ENCODE measurements around the gene ZNF750. TPM values are rescaled to one million over a fixed set of nuclear protein-coding genes. Genes with fewer than 3 reads are reported as not detected.

Gene ZNF750
- total RNA-seq, 1 donor from 2014 or later: 0.34 TPM

GRCh38 chr17:82793974-82794630 is 45.7 kb downstream of the ZNF750 start:
- H3K9me3 ChIP-seq (ENCODE audit: insufficient read depth, low read depth, low read length): no peaks in the 10 kb centered on the region
- Mint-ChIP-seq H3K4me3 (ENCODE audit: unreplicated experiment) (no peak overlapping the region), H3K4me1 (ENCODE audit: low read depth, unreplicated experiment) (peaks cover 8% of the 10 kb centered on the region), H3K9me3 (ENCODE audit: unreplicated experiment) (no peaks in the 10 kb centered on the region), H3K27ac (ENCODE audit: unreplicated experiment) (no peak overlapping the region), H3K36me3 (ENCODE audit: low read depth, unreplicated experiment) (peaks cover 9% of the 10 kb centered on the region), H3K27me3 (ENCODE audit: low read depth, unreplicated experiment) (no peaks in the 10 kb centered on the region)
- H3K4me3 ChIP-seq (ENCODE audit: insufficient read depth, low read depth, low read length): no peak overlapping the region
- H3K36me3 ChIP-seq (ENCODE audit: insufficient read depth, low read length): no peaks in the 10 kb centered on the region
- peaks cover 33% of the 10 kb centered on the region for H4K20me1 ChIP-seq (ENCODE audit: insufficient read depth, low read length)
- H3K4me1 ChIP-seq (ENCODE audit: insufficient read depth, low read length): peaks cover 8% of the 10 kb centered on the region
- no peak overlapping the region for H3K27ac ChIP-seq (ENCODE audit: low read depth, low read length)
- FAIRE-seq: no peak
- H2AFZ ChIP-seq (ENCODE audit: low read depth, low read length): no peak overlapping the region
- no peak for DNase-seq (ENCODE audit: low read depth)
- H3K79me2 ChIP-seq (ENCODE audit: insufficient read depth, low read length): peaks cover 48% of the 10 kb centered on the region
- TF ChIP-seq CTCF (IDR thresholded peaks at IDR 0.05; ENCODE audit: insufficient read depth, low read depth, low read length): no peak
- TF ChIP-seq EZH2 (IDR thresholded peaks at IDR 0.05; ENCODE audit: insufficient read depth, low read length): no peak
- no peaks in the 10 kb centered on the region for H3K27me3 ChIP-seq (ENCODE audit: insufficient read depth, low read length)
- H3K9ac ChIP-seq (ENCODE audit: low read length): no peak overlapping the region
- no peak overlapping the region for H3K4me2 ChIP-seq (ENCODE audit: low read length)

DNA sequence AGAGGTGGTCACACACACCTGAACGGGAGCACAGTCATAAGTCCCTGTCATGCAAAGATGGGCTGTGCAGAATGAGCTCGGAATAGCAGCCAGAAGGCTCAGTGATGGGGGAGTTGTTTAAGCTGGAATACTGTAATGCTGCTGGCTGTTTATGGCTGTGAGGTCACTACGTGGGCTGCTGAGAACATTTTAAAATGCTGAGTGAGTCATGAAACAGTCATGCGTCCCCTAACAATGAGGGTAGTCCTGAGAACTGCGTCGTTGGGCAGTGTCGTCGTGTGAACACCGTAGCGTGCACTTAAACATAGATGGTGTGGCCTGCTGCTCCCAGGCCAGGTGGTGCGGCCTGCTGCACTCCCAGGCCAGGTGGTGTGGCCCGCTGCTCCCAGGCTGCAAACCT is 48.3 kb downstream of the ZNF750 start:
- Histone ChIP-seq H3K4me3 (ENCODE audit: insufficient read depth, low read depth, low read length) (no peak overlapping the region), H3K27me3 (ENCODE audit: insufficient read depth, low read length) (no peaks in the 10 kb centered on the region), H3K9me3 (ENCODE audit: insufficient read depth, low read depth, low read length) (no peaks in the 10 kb centered on the region), H3K4me1 (ENCODE audit: insufficient read depth, low read length) (peaks cover 12% of the 10 kb centered on the region), H2AFZ (ENCODE audit: low read depth, low read length) (peak overlapping the region; percentile 50), H3K36me3 (ENCODE audit: insufficient read depth, low read length) (no peaks in the 10 kb centered on the region), H3K4me2 (ENCODE audit: low read length) (peak overlapping the region; percentile 46), H4K20me1 (ENCODE audit: insufficient read depth, low read length) (peaks cover 39% of the 10 kb centered on the region), H3K9ac (ENCODE audit: low read length) (peak overlapping the region; percentile 55), H3K27ac (ENCODE audit: low read depth, low read length) (peak overlapping the region; percentile 65), H3K79me2 (ENCODE audit: insufficient read depth, low read length) (peaks cover 53% of the 10 kb centered on the region)
- Mint-ChIP-seq H3K27me3 (ENCODE audit: low read depth, unreplicated experiment) (no peaks in the 10 kb centered on the region), H3K27ac (ENCODE audit: unreplicated experiment) (peak overlapping the region; percentile 73), H3K36me3 (ENCODE audit: low read depth, unreplicated experiment) (peaks cover 9% of the 10 kb centered on the region), H3K9me3 (ENCODE audit: unreplicated experiment) (no peaks in the 10 kb centered on the region), H3K4me3 (ENCODE audit: unreplicated experiment) (peak overlapping the region; percentile 41), H3K4me1 (ENCODE audit: low read depth, unreplicated experiment) (peaks cover 8% of the 10 kb centered on the region)
- peak; percentile 96 for DNase-seq (ENCODE audit: low read depth)
- TF ChIP-seq EZH2 (IDR thresholded peaks at IDR 0.05; ENCODE audit: insufficient read depth, low read length) (no peak), CTCF (IDR thresholded peaks at IDR 0.05; ENCODE audit: insufficient read depth, low read depth, low read length) (no peak)
- no peak for FAIRE-seq

- no peak for TF ChIP-seq CTCF (IDR thresholded peaks at IDR 0.05; ENCODE audit: insufficient read depth, low read depth, low read length)
- TF ChIP-seq EZH2 (IDR thresholded peaks at IDR 0.05; ENCODE audit: insufficient read depth, low read length): no peak
- FAIRE-seq (no peak), DNase-seq (ENCODE audit: low read depth) (no peak)
- peak overlapping the region; percentile 54 for H3K27ac ChIP-seq (ENCODE audit: low read depth, low read length)
- peaks cover 55% of the 10 kb centered on the region for H3K79me2 ChIP-seq (ENCODE audit: insufficient read depth, low read length)
- H3K9ac ChIP-seq (ENCODE audit: low read length): no peak overlapping the region
- no peaks in the 10 kb centered on the region for H3K27me3 ChIP-seq (ENCODE audit: insufficient read depth, low read length)
- Mint-ChIP-seq H3K27ac (ENCODE audit: unreplicated experiment) (peak overlapping the region; percentile 48), H3K4me3 (ENCODE audit: unreplicated experiment) (no peak overlapping the region), H3K4me1 (ENCODE audit: low read depth, unreplicated experiment) (peaks cover 8% of the 10 kb centered on the region), H3K27me3 (ENCODE audit: low read depth, unreplicated experiment) (no peaks in the 10 kb centered on the region), H3K36me3 (ENCODE audit: low read depth, unreplicated experiment) (peaks cover 5% of the 10 kb centered on the region), H3K9me3 (ENCODE audit: unreplicated experiment) (no peaks in the 10 kb centered on the region)
- no peak overlapping the region for H3K4me2 ChIP-seq (ENCODE audit: low read length)
- peaks cover 42% of the 10 kb centered on the region for H4K20me1 ChIP-seq (ENCODE audit: insufficient read depth, low read length)
- H3K9me3 ChIP-seq (ENCODE audit: insufficient read depth, low read depth, low read length): no peaks in the 10 kb centered on the region
- H3K4me3 ChIP-seq (ENCODE audit: insufficient read depth, low read depth, low read length): no peak overlapping the region
- peaks cover 12% of the 10 kb centered on the region for H3K4me1 ChIP-seq (ENCODE audit: insufficient read depth, low read length)
- no peak overlapping the region for H2AFZ ChIP-seq (ENCODE audit: low read depth, low read length)
- no peaks in the 10 kb centered on the region for H3K36me3 ChIP-seq (ENCODE audit: insufficient read depth, low read length)
Observed at GRCh38 chr17:82790391-82790790, 49.4 kb downstream of the ZNF750 start.
